Large intestine (tissue), 3 donors: ENCODE results near the gene PAX3. TPM values are rescaled to one million over a fixed set of nuclear protein-coding genes. Genes with fewer than 3 reads are reported as not detected.

Experiments used
- DNase-seq, 2 donors: peaks; one replicate each; pipeline versions ENCODE4 v3.0.0 to v3.0.0-alpha.2; 2013
- H3K27ac ChIP-seq: one replicate; pipeline ENCODE4 v1.5.1; 2013; ENCODE audit warnings: low read length
- H3K27me3 ChIP-seq: 2 replicates; pipeline ENCODE4 v1.6.1; 2013; ENCODE audit warnings: low read length; ENCODE audit not compliant: control insufficient read depth, insufficient read depth
- H3K36me3 ChIP-seq: 2 replicates; pipeline ENCODE4 v1.6.1; 2013; ENCODE audit warnings: low read length; ENCODE audit not compliant: control insufficient read depth, insufficient read depth
- H3K4me1 ChIP-seq: one replicate; pipeline ENCODE4 v1.6.1; 2013; ENCODE audit warnings: low read length; ENCODE audit not compliant: control insufficient read depth, insufficient read depth
- H3K4me3 ChIP-seq: one replicate; pipeline ENCODE4 v1.5.1; 2013; ENCODE audit warnings: low read length
- H3K9me3 ChIP-seq: one replicate; pipeline ENCODE4 v1.6.1; 2013; ENCODE audit warnings: mild to moderate bottlenecking, low read depth, low read length, moderate library complexity; ENCODE audit not compliant: control insufficient read depth
- whole genome bisulfite sequencing: methylation state at CpG from one replicate; pipeline ENCODE4 v1.1.5; 2013; ENCODE audit warnings: low lambda C conversion rate; ENCODE audit not compliant: insufficient coverage; 5-methylcytosine and 5-hydroxymethylcytosine counted together
- polyA plus RNA-seq: library from polyadenylated mRNA; unstranded; fragments of 120-200 nt; gene quantifications from one replicate; pipeline ENCODE4 v1.2.1, GENCODE V29; 2013

The PAX3 gene
- polyA plus RNA-seq, 1 donor = 0.03 TPM

GRCh38 chr2:222289278-222290160, 9.3 kb downstream of the PAX3 start:
- Histone ChIP-seq H3K9me3 (no peaks in the 10 kb centered on the region), H3K36me3 (no peaks in the 10 kb centered on the region), H3K27ac (no peak overlapping the region), H3K4me1 (no peaks in the 10 kb centered on the region), H3K4me3 (no peak overlapping the region), H3K27me3 (peaks cover 94% of the 10 kb centered on the region)
- DNase-seq = no peak
- WGBS = 4% methylated on average over 7 of the region's 30 CpGs

GRCh38 chr2:222288590-222289277, 10.1 kb downstream of the PAX3 start:
- peaks cover 92% of the 10 kb centered on the region for H3K27me3 ChIP-seq

DNA sequence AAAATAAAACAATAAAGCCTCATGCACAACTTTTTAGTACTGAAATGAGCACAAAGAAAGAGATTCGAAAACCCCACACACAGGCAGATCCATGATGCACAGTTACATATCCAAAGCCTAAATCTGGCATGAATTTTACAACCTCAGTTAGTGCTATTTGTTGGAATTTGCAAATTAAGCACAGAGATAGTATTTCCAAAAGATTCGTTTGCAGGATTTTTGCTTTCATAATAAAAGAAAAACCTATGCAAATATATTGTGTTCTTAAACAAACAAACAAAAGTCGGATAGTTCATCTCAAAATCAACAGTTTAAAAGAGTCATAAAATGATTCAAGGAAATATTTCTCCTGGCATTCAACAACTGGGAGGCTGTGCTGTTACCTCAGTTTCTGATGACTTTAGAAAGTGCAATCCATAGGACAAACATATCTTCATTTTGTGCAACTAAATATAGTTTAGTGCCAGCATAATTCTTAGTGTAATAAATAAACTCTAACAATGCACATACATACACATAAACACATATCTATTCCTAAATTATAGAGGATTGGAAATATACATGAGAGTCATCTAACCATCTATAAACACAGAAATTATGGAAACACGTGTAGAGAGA, 10.8 kb downstream of the PAX3 start:
- Histone ChIP-seq H3K27ac (no peak overlapping the region), H3K4me1 (no peaks in the 10 kb centered on the region), H3K4me3 (no peak overlapping the region), H3K36me3 (no peaks in the 10 kb centered on the region), H3K9me3 (no peaks in the 10 kb centered on the region), H3K27me3 (peaks cover 91% of the 10 kb centered on the region)
- no peak for DNase-seq
- WGBS = 0% methylated on average over 3 of the region's 4 CpGs

More at GRCh38 chr2:222288590-222289277, 10.1 kb downstream of the PAX3 start:
- no peaks in the 10 kb centered on the region for H3K36me3 ChIP-seq
- no peaks in the 10 kb centered on the region for H3K4me1 ChIP-seq
- no peaks in the 10 kb centered on the region for H3K9me3 ChIP-seq
- 4% methylated on average over 4 of the region's 8 CpGs for WGBS
- H3K27ac ChIP-seq = no peak overlapping the region
- no peak for DNase-seq
- H3K4me3 ChIP-seq = no peak overlapping the region

DNA sequence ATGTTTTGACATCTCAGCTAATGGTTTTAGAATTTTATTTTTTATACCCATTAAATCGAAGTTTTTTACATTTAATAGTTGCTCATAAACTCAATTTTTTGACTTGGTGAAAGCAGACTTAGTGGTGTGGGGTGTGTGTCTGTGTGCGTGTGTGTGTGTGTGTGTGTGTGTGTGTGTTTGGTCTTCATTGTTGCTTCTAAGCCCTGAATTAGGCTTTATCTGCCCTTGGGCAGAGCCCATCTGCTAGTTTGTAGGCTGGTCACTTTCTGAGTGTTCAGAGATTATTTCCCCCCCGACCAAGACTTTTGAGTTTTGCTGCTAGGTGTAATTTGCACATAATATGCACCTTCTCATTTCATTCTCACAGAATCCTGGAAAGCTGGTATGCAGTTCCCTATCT, 14.3 kb downstream of the PAX3 start:
- no peak for DNase-seq
- H3K27me3 ChIP-seq = peaks cover 70% of the 10 kb centered on the region
- H3K4me3 ChIP-seq = no peak overlapping the region
- no CpG with 5 or more reads among the region's 3 CpGs for WGBS
- H3K36me3 ChIP-seq = no peaks in the 10 kb centered on the region
- H3K27ac ChIP-seq = no peak overlapping the region
- H3K9me3 ChIP-seq = no peaks in the 10 kb centered on the region
- no peaks in the 10 kb centered on the region for H3K4me1 ChIP-seq

GRCh38 chr2:222283634-222284033, 15.2 kb downstream of the PAX3 start:
- Histone ChIP-seq H3K4me3 (no peak overlapping the region), H3K36me3 (no peaks in the 10 kb centered on the region), H3K27ac (no peak overlapping the region), H3K27me3 (peaks cover 67% of the 10 kb centered on the region), H3K4me1 (no peaks in the 10 kb centered on the region), H3K9me3 (no peaks in the 10 kb centered on the region)
- DNase-seq = no peak
- WGBS = 0% methylated on average over 1 of the region's 8 CpGs

DNA sequence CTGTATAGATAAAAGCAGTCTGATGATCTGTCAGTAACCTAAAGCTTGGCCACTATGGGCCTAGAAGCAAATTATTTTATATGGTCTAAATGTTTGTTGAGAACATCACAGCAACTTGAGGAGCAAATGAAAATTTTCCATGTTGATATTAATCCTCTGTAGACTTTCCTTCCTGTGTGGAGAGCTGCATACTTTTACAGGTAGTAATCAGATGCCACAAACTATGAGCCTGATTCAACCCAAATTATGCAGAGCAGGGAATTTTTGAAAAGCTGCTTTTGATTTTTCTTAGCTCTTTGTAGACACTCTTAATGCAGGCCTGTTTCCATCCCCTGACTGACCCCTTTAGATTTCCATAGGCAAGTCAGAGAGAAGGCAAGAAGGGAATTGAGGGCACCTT, 17.3 kb downstream of the PAX3 start:
- H3K4me1 ChIP-seq = no peaks in the 10 kb centered on the region
- no peak overlapping the region for H3K4me3 ChIP-seq
- H3K9me3 ChIP-seq = no peaks in the 10 kb centered on the region
- no peak for DNase-seq
- no peaks in the 10 kb centered on the region for H3K36me3 ChIP-seq
- H3K27ac ChIP-seq = no peak overlapping the region
- peaks cover 62% of the 10 kb centered on the region for H3K27me3 ChIP-seq

DNA sequence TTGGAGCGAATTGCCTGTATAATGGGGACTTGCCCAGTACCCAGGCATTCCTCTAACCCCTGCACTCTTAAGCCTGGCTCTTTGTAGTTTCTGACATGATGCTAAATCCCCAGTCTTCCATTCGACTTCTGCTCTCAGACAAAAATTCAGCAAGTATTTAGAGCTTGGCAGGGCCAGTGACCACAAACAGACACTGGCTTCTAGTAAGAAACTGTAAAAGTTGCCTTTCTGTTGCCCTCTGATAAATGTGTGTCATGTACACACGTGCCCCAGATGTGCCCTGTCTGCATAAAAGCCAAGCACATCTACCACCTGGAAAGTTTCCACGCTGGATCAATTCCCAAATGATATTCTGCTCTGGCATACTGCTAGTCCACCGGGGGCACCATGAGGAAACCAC, 18.0 kb downstream of the PAX3 start:
- peaks cover 62% of the 10 kb centered on the region for H3K27me3 ChIP-seq
- no peaks in the 10 kb centered on the region for H3K4me1 ChIP-seq
- whole genome bisulfite sequencing = no CpG with 5 or more reads among the region's 5 CpGs
- H3K9me3 ChIP-seq = no peaks in the 10 kb centered on the region
- H3K36me3 ChIP-seq = no peaks in the 10 kb centered on the region
- H3K27ac ChIP-seq = no peak overlapping the region
- no peak for DNase-seq
- H3K4me3 ChIP-seq = no peak overlapping the region

DNA sequence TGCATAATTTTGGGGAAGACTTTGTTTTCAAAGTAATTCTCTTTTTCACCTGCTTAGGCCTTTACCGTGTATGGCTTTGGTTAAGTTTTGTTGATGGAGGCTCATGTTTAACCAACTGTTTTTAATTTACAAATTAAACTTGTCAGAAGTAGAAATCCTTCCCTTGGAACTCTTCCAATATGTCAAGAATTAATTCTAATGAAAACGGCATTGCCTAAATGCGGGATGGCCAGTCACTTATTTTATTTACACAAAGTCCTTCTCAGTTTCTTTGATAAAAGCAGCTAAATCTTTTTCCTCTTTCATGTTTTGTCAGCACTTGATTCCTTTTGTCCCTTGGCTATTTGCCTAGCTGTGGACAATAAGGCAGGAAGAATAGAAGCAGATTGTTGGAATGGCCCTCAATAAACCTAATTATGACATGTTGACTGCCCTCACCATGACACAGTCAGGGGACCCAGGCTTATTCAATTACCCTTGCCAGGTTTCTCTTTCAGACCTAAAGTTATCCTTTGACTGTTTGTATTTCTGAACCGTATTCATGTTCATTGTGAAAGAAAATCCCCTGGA, 26.3 kb downstream of the PAX3 start:
- Histone ChIP-seq H3K27me3 (peaks cover 48% of the 10 kb centered on the region), H3K9me3 (no peaks in the 10 kb centered on the region), H3K4me1 (no peaks in the 10 kb centered on the region), H3K27ac (no peak overlapping the region), H3K36me3 (no peaks in the 10 kb centered on the region), H3K4me3 (no peak overlapping the region)
- DNase-seq = no peak
- WGBS = 40% methylated on average over 1 of the region's 4 CpGs

GRCh38 chr2:222271854-222272253, 26.9 kb downstream of the PAX3 start:
- 72% methylated on average over 2 of the region's 5 CpGs for WGBS

DNA sequence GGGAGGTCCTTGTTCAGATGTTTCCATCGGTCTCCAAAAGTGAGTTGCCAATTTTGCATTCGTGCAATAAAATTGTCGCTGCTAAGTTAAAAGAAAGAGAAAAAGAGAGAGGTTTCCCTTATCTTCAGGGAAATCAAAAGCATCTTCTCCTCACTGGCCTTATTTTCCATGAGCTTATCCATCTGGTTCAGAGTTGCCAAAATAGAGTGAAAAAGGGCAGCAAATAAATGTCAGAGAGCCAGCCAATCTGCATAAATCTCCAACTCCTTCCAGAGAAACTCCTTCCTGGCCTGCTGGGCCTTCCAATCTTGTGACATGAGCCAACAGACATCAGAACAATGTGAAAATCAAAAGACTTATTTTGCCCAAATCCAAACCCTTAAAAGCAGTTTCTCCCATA, 28.4 kb downstream of the PAX3 start:
- 71% methylated on average over 3 of the region's 3 CpGs for WGBS
- Histone ChIP-seq H3K4me1 (no peaks in the 10 kb centered on the region), H3K36me3 (no peaks in the 10 kb centered on the region), H3K27me3 (peaks cover 40% of the 10 kb centered on the region), H3K9me3 (no peaks in the 10 kb centered on the region), H3K4me3 (no peak overlapping the region), H3K27ac (no peak overlapping the region)
- no peak for DNase-seq

More at GRCh38 chr2:222271854-222272253, 26.9 kb downstream of the PAX3 start:
- H3K27me3 ChIP-seq = peaks cover 43% of the 10 kb centered on the region
- DNase-seq = no peak
- no peak overlapping the region for H3K27ac ChIP-seq
- H3K36me3 ChIP-seq = no peaks in the 10 kb centered on the region
- H3K9me3 ChIP-seq = no peaks in the 10 kb centered on the region
- no peak overlapping the region for H3K4me3 ChIP-seq
- no peaks in the 10 kb centered on the region for H3K4me1 ChIP-seq
